ENCODE results near the gene CMTM3.
"Not testable (repeated sequence)": the region's sequence is repeated elsewhere in the genome, so short reads cannot be mapped to it uniquely, and the experiment has no call there.

CMTM3 gene

GRCh38 chr16:66658143-66658859 lies 53.8 kb downstream of the CMTM3 start:
- H3K27ac ChIP-seq = no peak overlapping the region
- H3K27me3 ChIP-seq = no peaks in the 10 kb centered on the region
- no peak for TF ChIP-seq CTCF (IDR thresholded peaks at IDR 0.05)
- peaks cover 24 to 27% of the 10 kb centered on the region in 2 experiments for H3K4me1 ChIP-seq (ENCODE audit: control insufficient read depth in 1 of 2, insufficient read depth in 1 of 2, low read depth in 1 of 2, low read length in 1 of 2)
- H3K36me3 ChIP-seq = no peaks in the 10 kb centered on the region
- no peak overlapping the region for H3K4me3 ChIP-seq (ENCODE audit: low read depth in 1 of 2, low read length in 1 of 2)
- no peaks in the 10 kb centered on the region for H3K9me3 ChIP-seq

- Histone ChIP-seq H3K4me1 (ENCODE audit: control insufficient read depth in 1 of 2, insufficient read depth in 1 of 2, low read depth in 1 of 2, low read length in 1 of 2) (peaks cover 19 to 22% of the 10 kb centered on the region in 2 experiments), H3K27ac (no peak overlapping the region), H3K4me3 (ENCODE audit: low read depth in 1 of 2, low read length in 1 of 2) (no peak overlapping the region), H3K9me3 (no peaks in the 10 kb centered on the region), H3K27me3 (no peaks in the 10 kb centered on the region), H3K36me3 (no peaks in the 10 kb centered on the region)
- TF ChIP-seq CTCF (IDR thresholded peaks at IDR 0.05) = no peak
Measured at GRCh38 chr16:66658860-66659190, 54.3 kb downstream of the CMTM3 start.

GRCh38 chr16:66660422-66661209 lies 56.1 kb downstream of the CMTM3 start:
- Histone ChIP-seq H3K27ac (no peak overlapping the region), H3K27me3 (no peaks in the 10 kb centered on the region), H3K9me3 (no peaks in the 10 kb centered on the region), H3K4me1 (ENCODE audit: control insufficient read depth in 1 of 2, insufficient read depth in 1 of 2, low read depth in 1 of 2, low read length in 1 of 2) (peaks cover 9% of the 10 kb centered on the region in 2 experiments), H3K4me3 (ENCODE audit: low read depth in 1 of 2, low read length in 1 of 2) (no peak overlapping the region), H3K36me3 (no peaks in the 10 kb centered on the region)
- no peak for TF ChIP-seq CTCF (IDR thresholded peaks at IDR 0.05)

GRCh38 chr16:66661210-66661560 lies 56.7 kb downstream of the CMTM3 start:
- H3K27ac ChIP-seq = no peak overlapping the region
- peaks cover 9% of the 10 kb centered on the region in 2 experiments for H3K4me1 ChIP-seq (ENCODE audit: control insufficient read depth in 1 of 2, insufficient read depth in 1 of 2, low read depth in 1 of 2, low read length in 1 of 2)
- H3K9me3 ChIP-seq = no peaks in the 10 kb centered on the region
- TF ChIP-seq CTCF (IDR thresholded peaks at IDR 0.05) = no peak
- no peaks in the 10 kb centered on the region for H3K36me3 ChIP-seq
- no peak overlapping the region for H3K4me3 ChIP-seq (ENCODE audit: low read depth in 1 of 2, low read length in 1 of 2)
- no peaks in the 10 kb centered on the region for H3K27me3 ChIP-seq

GRCh38 chr16:66661671-66662346 lies 57.3 kb downstream of the CMTM3 start:
- not testable (repeated sequence) for H3K27ac ChIP-seq; H3K4me1 ChIP-seq (ENCODE audit: control insufficient read depth in 1 of 2, insufficient read depth in 1 of 2, low read depth in 1 of 2, low read length in 1 of 2); H3K36me3 ChIP-seq; H3K27me3 ChIP-seq; H3K9me3 ChIP-seq; H3K4me3 ChIP-seq (ENCODE audit: low read depth in 1 of 2, low read length in 1 of 2)

Data from neutrophil (primary cell).